COLO829 (cell line): ENCODE results near the gene OLFML1.
A peak's percentile ranks its signal among the peaks of the same experiment; 100 is the strongest.

ENCODE experiments used
- DNase-seq: peaks from one replicate; pipeline ENCODE4 v3.0.0; 2012; ENCODE audit warnings: low spot score

The OLFML1 gene

GRCh38 chr11:7532405-7533145 is 47.3 kb downstream of the OLFML1 start:
- DNase-seq, result no peak

- DNase-seq, result no peak
Measured at GRCh38 chr11:7533199-7534041, 48.1 kb downstream of the OLFML1 start.

GRCh38 chr11:7534042-7534378 is 48.7 kb downstream of the OLFML1 start:
- no peak for DNase-seq

- DNase-seq, result no peak
Measured at GRCh38 chr11:7536100-7536499, 50.8 kb downstream of the OLFML1 start.

GRCh38 chr11:7537265-7537664 is 52.0 kb downstream of the OLFML1 start:
- DNase-seq, result no peak

GRCh38 chr11:7538031-7538430 is 52.7 kb downstream of the OLFML1 start:
- no peak for DNase-seq

- no peak for DNase-seq
Measured at GRCh38 chr11:7538466-7539454, 53.5 kb downstream of the OLFML1 start.

GRCh38 chr11:7540830-7541555 is 55.7 kb downstream of the OLFML1 start:
- DNase-seq, result no peak

- DNase-seq, result no peak
Measured at GRCh38 chr11:7543302-7543701, 58.0 kb downstream of the OLFML1 start.

- DNase-seq, result no peak
Measured at GRCh38 chr11:7544021-7544420, 58.7 kb downstream of the OLFML1 start.

- no peak for DNase-seq
Measured at GRCh38 chr11:7545611-7546010, 60.3 kb downstream of the OLFML1 start.

- DNase-seq, result no peak
Measured at GRCh38 chr11:7546324-7546791, 61.1 kb downstream of the OLFML1 start.

- DNase-seq, result no peak
Measured at GRCh38 chr11:7547687-7548086, 62.4 kb downstream of the OLFML1 start.

GRCh38 chr11:7548659-7549274 is 63.5 kb downstream of the OLFML1 start:
- no peak for DNase-seq

- DNase-seq, result no peak
Measured at GRCh38 chr11:7549681-7550080, 64.4 kb downstream of the OLFML1 start.

GRCh38 chr11:7551571-7551970 is 66.3 kb downstream of the OLFML1 start:
- peak; percentile 71 for DNase-seq

- peak; percentile 40 for DNase-seq
Measured at GRCh38 chr11:7552666-7553065, 67.4 kb downstream of the OLFML1 start.

- DNase-seq, result no peak
Measured at GRCh38 chr11:7555052-7555699, 69.9 kb downstream of the OLFML1 start.

GRCh38 chr11:7558046-7558445 is 72.7 kb downstream of the OLFML1 start:
- no peak for DNase-seq
